Heart right ventricle (tissue), 16 donors: ENCODE measurements around the gene HMCN1. TPM values are rescaled to one million over a fixed set of nuclear protein-coding genes. Genes with fewer than 3 reads are reported as not detected.

Source experiments
- ATAC-seq, 8 donors: fragments of 200-7000 bp; cut with Tn5 transposase; one replicate each; pipeline ENCODE4 v1.9.1; 2020; ENCODE audit warnings: mild to moderate bottlenecking in 8 of 8, moderate library complexity in 8 of 8, moderate number of reproducible peaks in 1 of 8
- DNase-seq, 2 donors: peaks; one replicate each; pipeline ENCODE4 v3.0.0-alpha.2; 2020
- H3K27ac ChIP-seq, 10 donors: fragments of 200-600 bp; sonication (generic) in 2 of 10; one replicate each; pipeline versions ENCODE4 v1.5.0 to v1.8.0; 2020 to 2022; ENCODE audit warnings: mild to moderate bottlenecking in 3 of 10
- H3K27me3 ChIP-seq, 7 donors: fragments of 200-600 bp; one replicate each; pipeline ENCODE4 v1.8.0; 2021 to 2022; ENCODE audit warnings: mild to moderate bottlenecking in 2 of 7
- H3K36me3 ChIP-seq, 9 donors: fragments of 200-600 bp; sonication (generic) in 1 of 9; one replicate each; pipeline versions ENCODE4 v1.5.0 to v1.8.0; 2020 to 2022; ENCODE audit warnings: mild to moderate bottlenecking in 2 of 9
- H3K4me1 ChIP-seq, 9 donors: fragments of 200-600 bp; sonication (generic) in 1 of 9; one replicate each; pipeline versions ENCODE4 v1.5.0 to v1.8.0; 2020 to 2022; ENCODE audit warnings: mild to moderate bottlenecking in 4 of 9
- H3K4me3 ChIP-seq, 10 donors: fragments of 200-600 bp; sonication (generic) in 2 of 10; one replicate each; pipeline versions ENCODE4 v1.5.0 to v1.8.0; 2020 to 2022; ENCODE audit warnings: mild to moderate bottlenecking in 7 of 10, moderate library complexity in 2 of 10
- H3K9me3 ChIP-seq, 11 donors: fragments of 200-600 bp in 10 of 11; sonication (generic) in 2 of 11; one replicate each; pipeline versions ENCODE4 v1.5.0 to v1.8.0; 2013 to 2022; ENCODE audit warnings: mild to moderate bottlenecking in 2 of 11, control low read depth in 1 of 11, moderate library complexity in 1 of 11
- CTCF ChIP-seq, 9 donors: fragments of 200-600 bp; sonication (generic) in 2 of 9; IDR thresholded peaks; one replicate each; pipeline versions ENCODE4 v1.5.0 to v1.8.0; 2021 to 2022; ENCODE audit warnings: antibody characterized with exemption in 9 of 9, mild to moderate bottlenecking in 5 of 9, moderate library complexity in 1 of 9
- WGBS, 2 donors: extraction: QIAGEN DNeasy Blood & Tissue Kit; methylation state at CpG; one replicate each; pipeline ENCODE4 v1.1.7; 2013; ENCODE audit warnings: inconsistent platforms in 1 of 2; 5-methylcytosine and 5-hydroxymethylcytosine counted together
- intact Hi-C, 10 donors: fragments of 100-400 bp; cut with DNase I; formaldehyde crosslinking; loops; one replicate each; pipeline versions ENCODE4 v1.11.1 to v1.14.2; 2022
- polyA plus RNA-seq, 2 donors: library from polyadenylated mRNA; stranded (reverse); fragments of 200-250 nt; gene quantifications; one replicate each; pipeline ENCODE4 v1.2.3, GENCODE V29; 2013
- total RNA-seq, 10 donors: library from RNA; stranded (reverse); fragmentation: NEBNext Ultra II Directional in 3 of 10; extraction: Animal tissue kit (Norgen Biotek cat#: 25700) in 3 of 10; gene quantifications; one replicate each; pipeline versions ENCODE4 v1.2.1 to v1.2.4, GENCODE V29; 2021 to 2023
- donor health status: Arrhythmogenic right ventricular cardiomyopathy.
- donor health status: ischemic (EF 13 %, LVEDD 7.1; RV severe dilation, severe dysfunction).
- donor health status: healthy with polysubstance abuse.
- donor health status: DM: no; HTN: yes; CAD: no.
- donor health status: DM: no; HTN: no; CAD: no.
- donor health status: ischemic (EF 25% LVEDD 6.9; RV normal size, moderate dysfunction).
- donor health status: ischemic (EF 25% LVEDD 5.7; RV mildly dilated, moderate dysfunction).
- donor health status: healthy.
- donor health status: DM: yes; HTN: yes; CAD: no.
- donor health status: Ischemic cardiomyopathy.
- donor health status: ischemic (EF 35%, LVEDD 5.7; RV mildly dilated, moderate dysfunction).
- donor health status: nonischemic (EF 11% LVEDD 7.7; RV severe dilation, severe dysfunction).
- donor health status: DM: yes; HTN: yes; CAD: no.
- donor health status: PGD.
- donor health status: ischemic (EF 29% LVEDD 5.4; RV normal size, mild dysfunction).
- donor health status: nonischemic (EF 23%, LVEDD 6.1; RV moderate dilation, normal function).

Gene HMCN1
- total and polyA plus RNA-seq, 12 donors = 3.4 to 12.4 (median 6.2) TPM

GRCh38 chr1:186094172-186094571 lies 360.0 kb downstream of the HMCN1 start:
- Histone ChIP-seq H3K36me3 (peaks cover 0 to 22% (median 0%) of the 10 kb centered on the region in 9 donors), H3K9me3 (no peaks in the 10 kb centered on the region), H3K27ac (peak overlapping the region in 8 of 10 donors; percentile 5 to 68 (median 26)), H3K27me3 (no peaks in the 10 kb centered on the region), H3K4me1 (peaks cover 0 to 19% (median 10%) of the 10 kb centered on the region in 9 donors), H3K4me3 (no peak overlapping the region)
- DNase-seq (no peak), ATAC-seq (peak in 1 of 8 donors; percentile 56)
- no peak for TF ChIP-seq CTCF (IDR thresholded peaks at IDR 0.05)
- intact Hi-C loops = loop anchor here in 1 of 10 donors (10.0 kb wide), 1 partner anchor 129 kb away; no protein-coding TSS in a partner anchor
- WGBS, 2 donors = 43 to 46% methylated on average over 2 of the region's 2 CpGs

GRCh38 chr1:186099336-186100104 lies 365.3 kb downstream of the HMCN1 start:
- no peak for TF ChIP-seq CTCF (IDR thresholded peaks at IDR 0.05)
- DNase-seq (no peak), ATAC-seq (no peak)
- 83 to 85% methylated on average over 4 of the region's 4 CpGs for WGBS, 2 donors
- Histone ChIP-seq H3K9me3 (no peaks in the 10 kb centered on the region), H3K4me3 (no peak overlapping the region), H3K27ac (no peak overlapping the region), H3K36me3 (peaks cover 0 to 25% (median 0%) of the 10 kb centered on the region in 9 donors), H3K27me3 (no peaks in the 10 kb centered on the region), H3K4me1 (peaks cover 0 to 20% (median 12%) of the 10 kb centered on the region in 9 donors)
- intact Hi-C loops = loop anchor here in 1 of 10 donors (10.0 kb wide), 1 partner anchor 135 kb away; no protein-coding TSS in a partner anchor

- no peak for DNase-seq
- Histone ChIP-seq H3K9me3 (no peaks in the 10 kb centered on the region), H3K36me3 (peaks cover 0 to 16% (median 0%) of the 10 kb centered on the region in 9 donors), H3K27ac (peak overlapping the region in 7 of 10 donors; percentile 8 to 63 (median 46)), H3K4me1 (peaks cover 0 to 19% (median 11%) of the 10 kb centered on the region in 9 donors), H3K27me3 (no peaks in the 10 kb centered on the region), H3K4me3 (no peak overlapping the region)
- peak in 4 of 8 donors; percentile 34 to 50 (median 42) for ATAC-seq
- 71 to 76% methylated on average over 1 of the region's 1 CpG for WGBS, 2 donors
- intact Hi-C loops = no loop called here
- TF ChIP-seq CTCF (IDR thresholded peaks at IDR 0.05) = no peak
These were observed 367.9 kb downstream of the HMCN1 start for GRCh38 chr1:186102107-186102506.

- intact Hi-C loops = no loop called here
- ATAC-seq = peak in 7 of 8 donors; percentile 61 to 88 (median 83)
- no peak overlapping the region for H3K4me3 ChIP-seq
- no peaks in the 10 kb centered on the region for H3K27me3 ChIP-seq
- H3K27ac ChIP-seq = peak overlapping the region in 7 of 10 donors; percentile 8 to 63 (median 46)
- peaks cover 0 to 19% (median 11%) of the 10 kb centered on the region in 9 donors for H3K4me1 ChIP-seq
- TF ChIP-seq CTCF (IDR thresholded peaks at IDR 0.05) = no peak
- peaks cover 0 to 20% (median 0%) of the 10 kb centered on the region in 9 donors for H3K36me3 ChIP-seq
- WGBS, 2 donors = 33 to 53% methylated on average over 3 of the region's 3 CpGs
- DNase-seq = peak in 1 of 2 donors; percentile 24
- H3K9me3 ChIP-seq = no peaks in the 10 kb centered on the region
These were observed 368.5 kb downstream of the HMCN1 start for GRCh38 chr1:186102547-186103148.
